GM23338 (cell line): ENCODE results near the gene RNF166. TPM values are rescaled to one million over a fixed set of nuclear protein-coding genes. Genes with fewer than 3 reads are reported as not detected.

Source experiments
- ATAC-seq: fragments of 200-7000 bp; cut with Tn5 transposase; 3 replicates; pipeline ENCODE4 v1.9.1; 2020
- DNase-seq: peaks from one replicate; pipeline ENCODE4 v3.0.0-alpha.2; 2015; ENCODE audit warnings: low spot score
- H2AFZ ChIP-seq: fragments of 200-600 bp; sonication (generic); 2 replicates; pipeline ENCODE4 v1.8.0; 2016; ENCODE audit warnings: antibody characterized with exemption, mild to moderate bottlenecking, moderate library complexity
- H3F3A ChIP-seq: fragments of 200-600 bp; sonication (generic); replicated peaks from 2 replicates; pipeline ENCODE4 v1.8.0; 2017; ENCODE audit warnings: antibody characterized with exemption, mixed run types, low read depth
- H3K27ac ChIP-seq: fragments of 200-600 bp; sonication (generic); 2 replicates; pipeline ENCODE4 v1.6.1; 2016; ENCODE audit warnings: low read depth
- H3K27me3 ChIP-seq: fragments of 200-600 bp; sonication (generic); 2 replicates; pipeline ENCODE4 v1.8.0; 2016; ENCODE audit warnings: mild to moderate bottlenecking, mixed run types, moderate library complexity; ENCODE audit not compliant: insufficient read depth
- H3K36me3 ChIP-seq: fragments of 200-600 bp; sonication (generic); 2 replicates; pipeline ENCODE4 v1.8.0; 2016; ENCODE audit warnings: mild to moderate bottlenecking; ENCODE audit not compliant: insufficient read depth
- H3K4me1 ChIP-seq: fragments of 200-600 bp; sonication (generic); 2 replicates; pipeline ENCODE4 v1.8.0; 2016; ENCODE audit warnings: mild to moderate bottlenecking, moderate library complexity; ENCODE audit not compliant: insufficient read depth
- H3K4me2 ChIP-seq: fragments of 200-600 bp; sonication (generic); 2 replicates; pipeline ENCODE4 v1.7.1; 2017; ENCODE audit warnings: mixed run types
- H3K4me3 ChIP-seq: fragments of 200-600 bp; sonication (generic); 2 replicates; pipeline ENCODE4 v1.6.1; 2016; ENCODE audit warnings: mixed run types
- H3K79me2 ChIP-seq: fragments of 200-600 bp; sonication (generic); replicated peaks from 2 replicates; pipeline ENCODE4 v1.8.0; 2017; ENCODE audit warnings: mild to moderate bottlenecking; ENCODE audit not compliant: insufficient read depth
- H3K9me2 ChIP-seq: fragments of 200-600 bp; sonication (generic); 2 replicates; pipeline ENCODE4 v1.8.0; 2017; ENCODE audit not compliant: insufficient read depth
- H4K20me1 ChIP-seq: fragments of 200-600 bp; sonication (generic); replicated peaks from 2 replicates; pipeline ENCODE4 v1.8.0; 2017; ENCODE audit warnings: mild to moderate bottlenecking; ENCODE audit not compliant: insufficient read depth
- H3K27ac Mint-ChIP-seq: 2 replicates; pipeline ENCODE4 v1.8.0; 2020; ENCODE audit warnings: inconsistent platforms, mild to moderate bottlenecking, moderate library complexity, mixed read lengths
- H3K27me3 Mint-ChIP-seq: 3 replicates; pipeline ENCODE4 v1.8.0; 2022; ENCODE audit warnings: low read depth, mild to moderate bottlenecking, moderate library complexity, mixed read lengths, inconsistent platforms; ENCODE audit not compliant: insufficient read depth, poor library complexity
- H3K36me3 Mint-ChIP-seq: 3 replicates; pipeline ENCODE4 v1.8.0; 2021; ENCODE audit warnings: low read depth, mild to moderate bottlenecking, inconsistent platforms, moderate library complexity, mixed read lengths
- H3K4me1 Mint-ChIP-seq: 3 replicates; pipeline ENCODE4 v1.8.0; 2020; ENCODE audit warnings: mild to moderate bottlenecking, inconsistent platforms, mixed read lengths
- H3K4me3 Mint-ChIP-seq: 3 replicates; pipeline ENCODE4 v1.8.0; 2021; ENCODE audit warnings: moderate library complexity, mild to moderate bottlenecking, inconsistent platforms, mixed read lengths
- H3K9me3 Mint-ChIP-seq: 3 replicates; pipeline ENCODE4 v1.8.0; 2020; ENCODE audit warnings: moderate library complexity, mild to moderate bottlenecking, inconsistent platforms, mixed read lengths
- CREB1 ChIP-seq: fragments of 250-450 bp; sonication (Bioruptor Pico); IDR thresholded peaks from 2 replicates; pipeline ENCODE4 v1.5.0; 2020; ENCODE audit warnings: low read depth, mild to moderate bottlenecking, moderate library complexity
- CTCF ChIP-seq, 2 experiments: fragments of 200-600 bp in 1 of 2; sonication (generic) in 1 of 2; conservative IDR thresholded peaks; 2 replicates each; pipeline versions ENCODE4 v1.5.1 to v1.6.1; 2016 to 2017; ENCODE audit warnings: antibody characterized with exemption in 2 of 2, low read depth in 2 of 2, mild to moderate bottlenecking in 2 of 2, moderate library complexity in 1 of 2
- ETS1 ChIP-seq: IDR thresholded peaks from 2 replicates; pipeline ENCODE4 v1.6.1; 2016; ENCODE audit warnings: antibody characterized with exemption
- EZH2 ChIP-seq: fragments of 200-600 bp; sonication (generic); IDR thresholded peaks from one replicate; pipeline ENCODE4 v1.8.0; 2017; ENCODE audit warnings: antibody characterized with exemption, mild to moderate bottlenecking, low read depth; ENCODE audit not compliant: unreplicated experiment
- EZH2phosphoT487 ChIP-seq: fragments of 200-600 bp; sonication (generic); IDR thresholded peaks from one replicate; pipeline ENCODE4 v1.8.1; 2018; ENCODE audit warnings: antibody characterized with exemption; ENCODE audit not compliant: unreplicated experiment
- JUNB ChIP-seq: IDR thresholded peaks from one replicate; pipeline ENCODE4 v1.6.1; 2016; ENCODE audit warnings: antibody characterized with exemption; ENCODE audit not compliant: unreplicated experiment
- NANOG ChIP-seq: IDR thresholded peaks from 2 replicates; pipeline ENCODE4 v1.6.1; 2016; ENCODE audit warnings: antibody characterized with exemption, borderline replicate concordance
- POLR2AphosphoS5 ChIP-seq: IDR thresholded peaks from 2 replicates; pipeline ENCODE4 v1.6.1; 2016; ENCODE audit warnings: antibody characterized with exemption, low read depth
- REST ChIP-seq: IDR thresholded peaks from one replicate; pipeline ENCODE4 v1.6.1; 2018; ENCODE audit warnings: antibody characterized with exemption; ENCODE audit not compliant: unreplicated experiment
- STAT1 ChIP-seq: IDR thresholded peaks from one replicate; pipeline ENCODE4 v1.6.1; 2016; ENCODE audit warnings: antibody characterized with exemption; ENCODE audit not compliant: unreplicated experiment
- ZNF114 ChIP-seq: fragments of 250-450 bp; sonication (Bioruptor Pico); IDR thresholded peaks from 2 replicates; pipeline ENCODE4 v1.5.0; 2020; ENCODE audit warnings: mild to moderate bottlenecking, moderate library complexity
- ZNF331 ChIP-seq: fragments of 250-450 bp; sonication (Bioruptor Pico); IDR thresholded peaks from 2 replicates; pipeline ENCODE4 v1.5.0; 2020; ENCODE audit warnings: low read depth, mild to moderate bottlenecking, moderate library complexity
- ZNF462 ChIP-seq: fragments of 250-450 bp; sonication (Bioruptor Pico); IDR thresholded peaks from 2 replicates; pipeline ENCODE4 v1.5.0; 2020; ENCODE audit warnings: mild to moderate bottlenecking, moderate library complexity
- polyA plus RNA-seq: library from polyadenylated mRNA; unstranded; fragments of >200 nt; fragmentation: Nextera tagmentation; extraction: Ambion mirVana; gene quantifications from 2 replicates; pipeline ENCODE4 v1.2.1, GENCODE V29; 2016
- total RNA-seq: library from RNA; depleted of rRNA; stranded (reverse); fragments of >200 nt; shearing (Covaris generic); gene quantifications from 2 replicates; pipeline ENCODE4 v1.2.3, GENCODE V29; 2014

Gene RNF166
- total and polyA plus RNA-seq, 2 experiments from 2014 or later = 24.9 to 43.4 TPM

- no peak for TF ChIP-seq REST
- TF ChIP-seq JUNB = no peak
- no peak for TF ChIP-seq CREB1 (CRISPR knock-in tag)
- TF ChIP-seq STAT1 = no peak
- no peak for TF ChIP-seq NANOG
- no peak for TF ChIP-seq EZH2phosphoT487
- no peak for TF ChIP-seq ZNF114 (CRISPR knock-in tag)
- TF ChIP-seq POLR2AphosphoS5 = no peak
- no peak for TF ChIP-seq EZH2
- TF ChIP-seq ZNF331 (CRISPR knock-in tag) = no peak
- TF ChIP-seq CTCF (conservative IDR thresholded peaks at IDR 0.05; ENCODE audit: low read depth in 2 of 2) = no peak
- TF ChIP-seq ZNF462 = no peak
- no peak for TF ChIP-seq ETS1
- Histone ChIP-seq H3K79me2 (no peaks in the 10 kb centered on the region), H3K4me2 (no peak overlapping the region), H4K20me1 (no peaks in the 10 kb centered on the region), H3K4me3 (no peak overlapping the region), H2AFZ (no peak overlapping the region), H3K27me3 (no peaks in the 10 kb centered on the region), H3K36me3 (no peaks in the 10 kb centered on the region), H3K4me1 (no peaks in the 10 kb centered on the region), H3K9me2 (no peaks in the 10 kb centered on the region), H3K27ac (no peak overlapping the region), H3F3A (no peaks in the 10 kb centered on the region)
- no peak overlapping the region for H3K27ac Mint-ChIP-seq
- H3K4me1 Mint-ChIP-seq = no peaks in the 10 kb centered on the region
- no peaks in the 10 kb centered on the region for H3K36me3 Mint-ChIP-seq
- no peaks in the 10 kb centered on the region for H3K27me3 Mint-ChIP-seq
- no peaks in the 10 kb centered on the region for H3K9me3 Mint-ChIP-seq
- H3K4me3 Mint-ChIP-seq = no peak overlapping the region
- DNase-seq (no peak), ATAC-seq (no peak)
Measured at GRCh38 chr16:88695753-88696152, 10.5 kb downstream of the RNF166 start.
